Stimulated activated CD8-positive, alpha-beta memory T cell treated with anti-CD3 and anti-CD28 coated beads, Interleukin-7, amount 100 ng/mL, for 1 hour (primary cell): ENCODE data around the gene DNAAF5.
A peak's percentile ranks its signal among the peaks of the same experiment; 100 is the strongest.

Source experiments
- DNase-seq, 2 donors: peaks; one replicate each; pipeline ENCODE4 v3.0.0-alpha.2; 2020; ENCODE audit warnings: low read depth in 2 of 2

The DNAAF5 gene

GRCh38 chr7:726084-726853, at the start of gene DNAAF5:
TSS of gene DNAAF5 (plus strand) at chr7:726699. CDS start at chr7:726721, 22 bp downstream.
- DNase-seq = peak; percentile 65 to 75

- DNase-seq = no peak
Measured at GRCh38 chr7:676972-677385, 49.5 kb upstream of the DNAAF5 start.

- no peak for DNase-seq
Measured at GRCh38 chr7:680411-681127, 45.9 kb upstream of the DNAAF5 start.

- no peak for DNase-seq
Measured at GRCh38 chr7:681551-682307, 44.8 kb upstream of the DNAAF5 start.

GRCh38 chr7:682810-683209, 43.7 kb upstream of the DNAAF5 start:
- no peak for DNase-seq

- no peak for DNase-seq
Measured at GRCh38 chr7:683526-684205, 42.8 kb upstream of the DNAAF5 start.

- no peak for DNase-seq
Measured at GRCh38 chr7:684416-684815, 42.1 kb upstream of the DNAAF5 start.

GRCh38 chr7:685540-685939, 41.0 kb upstream of the DNAAF5 start:
- no peak for DNase-seq

GRCh38 chr7:690478-691360, 35.8 kb upstream of the DNAAF5 start:
- DNase-seq = no peak

GRCh38 chr7:691361-692045, 35.0 kb upstream of the DNAAF5 start:
- no peak for DNase-seq

- no peak for DNase-seq
Measured at GRCh38 chr7:693280-693679, 33.2 kb upstream of the DNAAF5 start.

GRCh38 chr7:696426-696811, 30.1 kb upstream of the DNAAF5 start:
- no peak for DNase-seq

- DNase-seq = no peak
Measured at GRCh38 chr7:696812-697551, 29.5 kb upstream of the DNAAF5 start.

- no peak for DNase-seq
Measured at GRCh38 chr7:698515-699475, 27.7 kb upstream of the DNAAF5 start.

- no peak for DNase-seq
Measured at GRCh38 chr7:699476-700170, 26.9 kb upstream of the DNAAF5 start.

- no peak for DNase-seq
Measured at GRCh38 chr7:701086-701671, 25.3 kb upstream of the DNAAF5 start.

GRCh38 chr7:703049-703448, 23.4 kb upstream of the DNAAF5 start:
- DNase-seq = no peak
